Karpas-422 (cell line): ENCODE results near the gene LRRC46. TPM values are rescaled to one million over a fixed set of nuclear protein-coding genes. Genes with fewer than 3 reads are reported as not detected.

ENCODE experiments used
- DNase-seq: peaks from one replicate; pipeline ENCODE4 v3.0.0-alpha.2; 2015
- H2AFZ ChIP-seq: fragments of 200-600 bp; sonication (generic); 2 replicates; pipeline ENCODE4 v1.6.1; 2014; ENCODE audit warnings: antibody characterized with exemption, low read length, mixed read lengths
- H3K27ac ChIP-seq: fragments of 200-600 bp; sonication (generic); 2 replicates; pipeline ENCODE4 v1.5.1; 2014; ENCODE audit warnings: mild to moderate bottlenecking, low read length, moderate library complexity
- H3K27me3 ChIP-seq: fragments of 200-600 bp; sonication (generic); 2 replicates; pipeline ENCODE4 v1.6.1; 2014; ENCODE audit warnings: low read length, mixed read lengths
- H3K36me3 ChIP-seq: fragments of 200-600 bp; sonication (generic); 2 replicates; pipeline ENCODE4 v1.6.1; 2014; ENCODE audit warnings: low read length, mixed read lengths; ENCODE audit not compliant: insufficient read depth
- H3K4me1 ChIP-seq: fragments of 200-600 bp; sonication (generic); 2 replicates; pipeline ENCODE4 v1.6.1; 2014; ENCODE audit warnings: mild to moderate bottlenecking, low read length, mixed read lengths
- H3K4me2 ChIP-seq: fragments of 200-600 bp; sonication (generic); 2 replicates; pipeline ENCODE4 v1.6.1; 2014; ENCODE audit warnings: low read length, low read depth, mild to moderate bottlenecking; ENCODE audit not compliant: poor library complexity, severe bottlenecking
- H3K4me3 ChIP-seq: fragments of 200-600 bp; sonication (generic); 2 replicates; pipeline ENCODE4 v1.5.1; 2014; ENCODE audit warnings: mild to moderate bottlenecking, antibody characterized with exemption, low read length, mixed read lengths
- H3K79me2 ChIP-seq: fragments of 200-600 bp; sonication (generic); 2 replicates; pipeline ENCODE4 v1.6.1; 2014; ENCODE audit warnings: mild to moderate bottlenecking, low read length, mixed read lengths
- H3K9ac ChIP-seq: fragments of 200-600 bp; sonication (generic); 2 replicates; pipeline ENCODE4 v1.6.0; 2014; ENCODE audit warnings: low read length
- H3K9me2 ChIP-seq: fragments of 200-600 bp; sonication (generic), shearing (Covaris generic); replicated peaks from 2 replicates; pipeline ENCODE4 v1.6.0; 2014; ENCODE audit warnings: mild to moderate bottlenecking, low read length, moderate library complexity; ENCODE audit not compliant: insufficient read depth
- H3K9me3 ChIP-seq: fragments of 300-700, 200-600 bp; sonication (generic); 2 replicates; pipeline ENCODE4 v1.6.1; 2014; ENCODE audit warnings: low read length, mixed read lengths
- H4K20me1 ChIP-seq: fragments of 200-600 bp; sonication (generic); 2 replicates; pipeline ENCODE4 v1.6.1; 2014; ENCODE audit warnings: mild to moderate bottlenecking, antibody characterized with exemption, low read length, low read depth; ENCODE audit not compliant: insufficient read depth
- total RNA-seq: library from RNA; depleted of rRNA; stranded (reverse); fragments of >200 nt; shearing (Covaris generic); gene quantifications from 2 replicates; pipeline ENCODE4 v1.2.3, GENCODE V29; 2014; ENCODE audit warnings: low replicate concordance

Gene LRRC46
- total RNA-seq, 1 experiment from 2014 or later: not detected

GRCh38 chr17:47840742-47841487 lies 9.4 kb downstream of the LRRC46 start, which contains the start of gene SCRN2:
Gene SCRN2, minus strand, starts transcription at chr17:47841273. Its CDS starts 430 bp downstream, at chr17:47840843.
- peak within 1 kb of the TSS; percentile 26 for H2AFZ ChIP-seq
- H3K4me3 ChIP-seq: peak within 1 kb of the TSS; percentile 90
- H3K79me2 ChIP-seq: no peaks in the 10 kb centered on the region
- DNase-seq: peak; percentile 96
- H4K20me1 ChIP-seq: no peaks in the 10 kb centered on the region
- no peaks in the 10 kb centered on the region for H3K36me3 ChIP-seq
- H3K9ac ChIP-seq: peak within 1 kb of the TSS; percentile 85
- H3K4me1 ChIP-seq: peaks cover 21% of the 10 kb centered on the region
- H3K9me2 ChIP-seq: no peaks in the 10 kb centered on the region
- H3K27ac ChIP-seq: no peak within 1 kb of the TSS
- no peaks in the 10 kb centered on the region for H3K27me3 ChIP-seq
- no peaks in the 10 kb centered on the region for H3K9me3 ChIP-seq
- H3K4me2 ChIP-seq: peak within 1 kb of the TSS; percentile 75

GRCh38 chr17:47841488-47842291 lies 10.2 kb downstream of the LRRC46 start:
- Histone ChIP-seq H3K4me3 (peak overlapping the region; percentile 90), H3K9me2 (no peaks in the 10 kb centered on the region), H2AFZ (peak overlapping the region; percentile 26; the same call in 1 of the 2 replicates), H3K9me3 (no peaks in the 10 kb centered on the region), H3K4me2 (peak overlapping the region; percentile 75), H3K27ac (no peak overlapping the region), H3K36me3 (no peaks in the 10 kb centered on the region), H4K20me1 (no peaks in the 10 kb centered on the region), H3K79me2 (no peaks in the 10 kb centered on the region), H3K4me1 (peaks cover 21% of the 10 kb centered on the region), H3K27me3 (no peaks in the 10 kb centered on the region), H3K9ac (peak overlapping the region; percentile 85)
- DNase-seq: no peak

GRCh38 chr17:47843391-47843730 lies 11.9 kb downstream of the LRRC46 start:
- Histone ChIP-seq H4K20me1 (no peaks in the 10 kb centered on the region), H3K4me3 (no peak overlapping the region), H3K36me3 (no peaks in the 10 kb centered on the region), H2AFZ (no peak overlapping the region), H3K9ac (no peak overlapping the region), H3K27me3 (no peaks in the 10 kb centered on the region), H3K4me1 (peaks cover 21% of the 10 kb centered on the region), H3K79me2 (no peaks in the 10 kb centered on the region), H3K9me2 (no peaks in the 10 kb centered on the region), H3K27ac (no peak overlapping the region), H3K4me2 (no peak overlapping the region), H3K9me3 (no peaks in the 10 kb centered on the region)
- no peak for DNase-seq

GRCh38 chr17:47844227-47844626 lies 12.8 kb downstream of the LRRC46 start:
- H3K27ac ChIP-seq: no peak overlapping the region

GRCh38 chr17:47844814-47845715 lies 13.6 kb downstream of the LRRC46 start:
- Histone ChIP-seq H3K4me2 (no peak overlapping the region), H4K20me1 (peaks cover 4% of the 10 kb centered on the region; the same call in 1 of the 2 replicates), H3K9me2 (no peaks in the 10 kb centered on the region), H3K9ac (no peak overlapping the region), H3K27ac (no peak overlapping the region), H3K36me3 (no peaks in the 10 kb centered on the region), H3K27me3 (no peaks in the 10 kb centered on the region), H2AFZ (no peak overlapping the region), H3K4me3 (no peak overlapping the region), H3K79me2 (no peaks in the 10 kb centered on the region), H3K9me3 (no peaks in the 10 kb centered on the region), H3K4me1 (peaks cover 18% of the 10 kb centered on the region)
- peak; percentile 70 for DNase-seq

More at GRCh38 chr17:47844227-47844626, 12.8 kb downstream of the LRRC46 start:
- Histone ChIP-seq H3K4me3 (no peak overlapping the region), H4K20me1 (peaks cover 3% of the 10 kb centered on the region; the same call in 1 of the 2 replicates), H3K9me2 (no peaks in the 10 kb centered on the region), H3K9me3 (no peaks in the 10 kb centered on the region), H3K4me1 (peaks cover 21% of the 10 kb centered on the region), H3K79me2 (no peaks in the 10 kb centered on the region), H3K9ac (no peak overlapping the region), H3K4me2 (no peak overlapping the region), H2AFZ (no peak overlapping the region), H3K36me3 (no peaks in the 10 kb centered on the region), H3K27me3 (no peaks in the 10 kb centered on the region)
- DNase-seq: no peak

- no peaks in the 10 kb centered on the region for H3K9me3 ChIP-seq
- no peak overlapping the region for H3K9ac ChIP-seq
- no peak overlapping the region for H2AFZ ChIP-seq
- H3K9me2 ChIP-seq: no peaks in the 10 kb centered on the region
- H3K36me3 ChIP-seq: no peaks in the 10 kb centered on the region
- H3K4me2 ChIP-seq: no peak overlapping the region
- H3K4me3 ChIP-seq: no peak overlapping the region
- no peaks in the 10 kb centered on the region for H3K27me3 ChIP-seq
- DNase-seq: no peak
- peaks cover 4% of the 10 kb centered on the region; the same call in 1 of the 2 replicates for H4K20me1 ChIP-seq
- H3K4me1 ChIP-seq: peaks cover 14% of the 10 kb centered on the region
- no peaks in the 10 kb centered on the region for H3K79me2 ChIP-seq
- no peak overlapping the region for H3K27ac ChIP-seq
Observed at GRCh38 chr17:47845716-47846075, 14.2 kb downstream of the LRRC46 start.

- Histone ChIP-seq H3K36me3 (no peaks in the 10 kb centered on the region), H4K20me1 (peaks cover 4% of the 10 kb centered on the region; the same call in 1 of the 2 replicates), H3K9me3 (no peaks in the 10 kb centered on the region), H3K27ac (no peak overlapping the region), H3K27me3 (no peaks in the 10 kb centered on the region), H3K4me2 (no peak overlapping the region), H3K9ac (no peak overlapping the region), H3K79me2 (no peaks in the 10 kb centered on the region), H3K4me3 (no peak overlapping the region), H2AFZ (no peak overlapping the region), H3K4me1 (peaks cover 11% of the 10 kb centered on the region), H3K9me2 (no peaks in the 10 kb centered on the region)
- no peak for DNase-seq
Observed at GRCh38 chr17:47846716-47847340, 15.4 kb downstream of the LRRC46 start.
